K562 (cell line): ENCODE results near the gene ADORA3. TPM values are rescaled to one million over a fixed set of nuclear protein-coding genes. Genes with fewer than 3 reads are reported as not detected.

Experiments
- ATAC-seq: fragments of 200-7000 bp; cut with Tn5 transposase; 3 replicates; pipeline ENCODE4 v1.9.1; 2020; ENCODE audit warnings: moderate library complexity
- BruUV-seq: library from RNA; stranded (reverse); fragments of 400-500 nt; replicated peaks from 2 replicates; lab custom pipeline; 2021; lab: Mats Ljungman, UMichigan
- CTCF ChIA-PET: fragments of 300-600 bp; formaldehyde crosslinking; extraction: SDS; loops from one replicate; lab custom pipeline; 2021; ENCODE audit warnings: low intra/inter-chr PET ratio; lab: Yijun Ruan, JAX
- POLR2A ChIA-PET: fragments of 300-600, 350-650 bp; sonication (Branson Sonifier 250); formaldehyde crosslinking; extraction: SDS; loops from one replicate; lab custom pipeline; 2021; ENCODE audit warnings: antibody characterized with exemption, inconsistent platforms; lab: Yijun Ruan, JAX
- DNase-seq, 4 experiments: peaks; one replicate each; pipeline versions ENCODE4 v3.0.0 to v3.0.0-alpha.2; 2011 to 2018; ENCODE audit warnings: low spot score in 3 of 4, mixed read lengths in 3 of 4; ENCODE audit errors: extremely low read depth in 1 of 4
- FAIRE-seq: peaks from 2 replicates; lab custom pipeline; 2011; peaks lifted over from hg19 to GRCh38; lab: Jason Lieb, UNC
- H2AFZ ChIP-seq: 2 replicates; pipeline ENCODE4 v1.6.0; 2011; ENCODE audit warnings: low read depth, low read length, control low read depth, inconsistent platforms
- H3K27ac ChIP-seq: fragments of 200-600 bp; 3 replicates; pipeline ENCODE4 v1.8.0; 2011; ENCODE audit warnings: low read depth, mild to moderate bottlenecking, control low read depth, inconsistent platforms, low read length, moderate library complexity, mixed read lengths; ENCODE audit errors: extremely low read depth
- H3K27me3 ChIP-seq, 2 experiments: fragments of 300-600 bp in 1 of 2; 2 replicates in 1 of 2; 3 replicates in 1 of 2; pipeline versions ENCODE4 v1.6.0 to v1.8.0; 2011; ENCODE audit warnings: inconsistent platforms in 2 of 2, low read length in 2 of 2, mild to moderate bottlenecking in 1 of 2, mixed read lengths in 1 of 2, moderate library complexity in 1 of 2; ENCODE audit not compliant: control insufficient read depth in 2 of 2, insufficient read depth in 2 of 2
- H3K36me3 ChIP-seq: fragments of 300-600 bp; 3 replicates; pipeline ENCODE4 v1.8.0; 2011; ENCODE audit warnings: mild to moderate bottlenecking, low read length, inconsistent platforms; ENCODE audit not compliant: control insufficient read depth, insufficient read depth
- H3K4me1 ChIP-seq, 2 experiments: fragments of 200-600 bp in 1 of 2; replicated peaks in 1 of 2; 2 replicates in 1 of 2; 3 replicates in 1 of 2; pipeline versions ENCODE4 v1.5.1 to v1.8.0; 2011; ENCODE audit warnings: inconsistent platforms in 2 of 2, low read length in 2 of 2, mild to moderate bottlenecking in 1 of 2, mixed read lengths in 1 of 2, moderate library complexity in 1 of 2; ENCODE audit not compliant: control insufficient read depth in 2 of 2, insufficient read depth in 2 of 2
- H3K4me2 ChIP-seq: 2 replicates; pipeline ENCODE4 v1.6.1; 2011; ENCODE audit warnings: low read length, control low read depth, inconsistent platforms, mixed read lengths; ENCODE audit not compliant: insufficient read depth
- H3K4me3 ChIP-seq: fragments of 200-600 bp; sonication (generic), shearing (Covaris generic); 2 replicates; pipeline ENCODE4 v1.5.1; 2016; ENCODE audit warnings: control low read depth, inconsistent platforms
- H3K79me2 ChIP-seq: fragments of 200-600 bp; 3 replicates; pipeline ENCODE4 v1.8.0; 2011; ENCODE audit warnings: low read length, inconsistent platforms; ENCODE audit not compliant: control insufficient read depth, insufficient read depth
- H3K9ac ChIP-seq, 2 experiments: 2 replicates each; pipeline versions ENCODE4 v1.6.0 to v1.6.1; 2011; ENCODE audit warnings: low read depth in 2 of 2, low read length in 2 of 2, control low read depth in 1 of 2, inconsistent platforms in 1 of 2, mild to moderate bottlenecking in 1 of 2, mixed read lengths in 1 of 2; ENCODE audit not compliant: insufficient read depth in 1 of 2
- H3K9me1 ChIP-seq: one replicate; pipeline ENCODE4 v1.6.0; 2011; ENCODE audit warnings: inconsistent platforms, mild to moderate bottlenecking, low read length, moderate library complexity; ENCODE audit not compliant: control insufficient read depth, insufficient read depth
- H3K9me3 ChIP-seq: replicated peaks from 2 replicates; pipeline ENCODE4 v1.5.1; 2011; ENCODE audit warnings: low read depth, low read length, inconsistent platforms; ENCODE audit not compliant: control insufficient read depth, insufficient read depth
- H4K20me1 ChIP-seq: replicated peaks from 2 replicates; pipeline ENCODE4 v1.6.1; 2011; ENCODE audit warnings: low read length, inconsistent platforms, mixed read lengths; ENCODE audit not compliant: control insufficient read depth, insufficient read depth
- in situ Hi-C: fragments of 300-500 bp; cut with MboI; formaldehyde crosslinking; loops from 4 replicates; pipeline ENCODE4 v1.15.0; 2018; ENCODE audit warnings: inconsistent platforms, mixed read lengths
- intact Hi-C: fragments of 100-400 bp; cut with micrococcal nuclease; formaldehyde crosslinking; loops from 2 replicates; pipeline ENCODE4 v1.14.2; 2022
- polyA plus RNA-seq, 8 experiments: library from polyadenylated mRNA; depleted of rRNA in 4 of 8; stranded (reverse) in 5 of 8; unstranded in 3 of 8; fragments of >200 nt; fragmentation: Nextera tagmentation in 2 of 8; fragmentation: Illumina TruSeq in 1 of 8; extraction: Ambion mirVana in 2 of 8; extraction: Trizol in 1 of 8; gene quantifications; 2 replicates each; pipeline versions ENCODE4 v1.2.1 to v1.2.3, GENCODE V29; 2011 to 2014; ENCODE audit warnings: inconsistent platforms in 1 of 8, missing spikeins in 1 of 8
- total RNA-seq, 7 experiments: library from RNA; depleted of rRNA in 6 of 7; stranded (reverse); fragments of >200 nt in 6 of 7; fragmentation: Illumina TruSeq in 2 of 7; extraction: Trizol in 2 of 7; gene quantifications; 2 replicates each; pipeline versions ENCODE4 v1.2.1 to v1.2.3, GENCODE V29; 2011 to 2021; ENCODE audit warnings: low replicate concordance in 1 of 7
- TF ChIP-seq, protein P1 (sequence below): fragments of 200-800 bp; sonication (Bioruptor generic); IDR thresholded peaks from 2 replicates; pipeline ENCODE4 v1.6.1; 2016; ENCODE audit warnings: missing genetic modification characterization, missing compliant biosample characterization

ADORA3 gene
- total and polyA plus RNA-seq, 9 of the 15 experiments (the other 6 are each of a cell fraction or from before 2014, with no cell fraction given), result 0.09 to 0.35 (median 0.16) TPM; not detected in 3

DNA sequence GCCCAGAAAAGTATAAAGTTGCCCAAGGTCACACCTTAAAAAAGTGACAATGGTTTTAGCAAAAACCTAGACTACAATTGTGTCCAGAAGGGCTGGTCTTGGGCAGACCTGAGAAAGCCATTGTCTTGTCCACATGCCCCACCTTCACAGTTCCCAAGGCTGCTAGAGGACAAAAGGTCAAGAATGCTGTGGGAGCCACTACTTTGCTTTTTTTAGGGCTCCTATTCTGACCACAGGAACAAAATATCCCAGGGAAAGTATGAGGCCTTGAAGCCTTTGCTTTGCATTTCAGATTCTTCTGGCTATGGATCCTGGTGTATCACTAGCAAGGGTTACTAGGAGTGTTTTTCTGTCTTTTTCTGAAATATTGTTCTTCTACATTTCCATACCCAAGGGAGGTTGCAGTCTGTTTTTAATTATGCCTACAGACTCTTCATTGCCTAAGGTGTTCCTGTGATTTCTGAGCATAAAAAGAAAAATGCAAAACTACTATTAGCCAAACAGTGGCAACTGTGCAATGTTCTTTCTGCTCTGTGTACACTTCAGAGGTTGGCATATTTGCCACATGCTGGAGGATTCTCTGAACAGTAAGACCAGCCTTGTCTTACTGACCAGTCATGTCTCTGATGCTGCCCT, 18.9 kb downstream of the ADORA3 start:
- BruUV-seq, result no TSS peak
- no peak overlapping the region for H3K4me2 ChIP-seq
- DNase-seq, result no peak
- TF ChIP-seq, protein P1, sequence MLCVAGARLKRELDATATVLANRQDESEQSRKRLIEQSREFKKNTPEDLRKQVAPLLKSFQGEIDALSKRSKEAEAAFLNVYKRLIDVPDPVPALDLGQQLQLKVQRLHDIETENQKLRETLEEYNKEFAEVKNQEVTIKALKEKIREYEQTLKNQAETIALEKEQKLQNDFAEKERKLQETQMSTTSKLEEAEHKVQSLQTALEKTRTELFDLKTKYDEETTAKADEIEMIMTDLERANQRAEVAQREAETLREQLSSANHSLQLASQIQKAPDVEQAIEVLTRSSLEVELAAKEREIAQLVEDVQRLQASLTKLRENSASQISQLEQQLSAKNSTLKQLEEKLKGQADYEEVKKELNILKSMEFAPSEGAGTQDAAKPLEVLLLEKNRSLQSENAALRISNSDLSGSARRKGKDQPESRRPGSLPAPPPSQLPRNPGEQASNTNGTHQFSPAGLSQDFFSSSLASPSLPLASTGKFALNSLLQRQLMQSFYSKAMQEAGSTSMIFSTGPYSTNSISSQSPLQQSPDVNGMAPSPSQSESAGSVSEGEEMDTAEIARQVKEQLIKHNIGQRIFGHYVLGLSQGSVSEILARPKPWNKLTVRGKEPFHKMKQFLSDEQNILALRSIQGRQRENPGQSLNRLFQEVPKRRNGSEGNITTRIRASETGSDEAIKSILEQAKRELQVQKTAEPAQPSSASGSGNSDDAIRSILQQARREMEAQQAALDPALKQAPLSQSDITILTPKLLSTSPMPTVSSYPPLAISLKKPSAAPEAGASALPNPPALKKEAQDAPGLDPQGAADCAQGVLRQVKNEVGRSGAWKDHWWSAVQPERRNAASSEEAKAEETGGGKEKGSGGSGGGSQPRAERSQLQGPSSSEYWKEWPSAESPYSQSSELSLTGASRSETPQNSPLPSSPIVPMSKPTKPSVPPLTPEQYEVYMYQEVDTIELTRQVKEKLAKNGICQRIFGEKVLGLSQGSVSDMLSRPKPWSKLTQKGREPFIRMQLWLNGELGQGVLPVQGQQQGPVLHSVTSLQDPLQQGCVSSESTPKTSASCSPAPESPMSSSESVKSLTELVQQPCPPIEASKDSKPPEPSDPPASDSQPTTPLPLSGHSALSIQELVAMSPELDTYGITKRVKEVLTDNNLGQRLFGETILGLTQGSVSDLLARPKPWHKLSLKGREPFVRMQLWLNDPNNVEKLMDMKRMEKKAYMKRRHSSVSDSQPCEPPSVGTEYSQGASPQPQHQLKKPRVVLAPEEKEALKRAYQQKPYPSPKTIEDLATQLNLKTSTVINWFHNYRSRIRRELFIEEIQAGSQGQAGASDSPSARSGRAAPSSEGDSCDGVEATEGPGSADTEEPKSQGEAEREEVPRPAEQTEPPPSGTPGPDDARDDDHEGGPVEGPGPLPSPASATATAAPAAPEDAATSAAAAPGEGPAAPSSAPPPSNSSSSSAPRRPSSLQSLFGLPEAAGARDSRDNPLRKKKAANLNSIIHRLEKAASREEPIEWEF, result no peak
- peaks cover 10 to 26% of the 10 kb centered on the region in 2 experiments; a peak in 4 of 5 replicates for H3K27me3 ChIP-seq
- H3K9me1 ChIP-seq, result no peaks in the 10 kb centered on the region
- ChIA-PET CTCF (no interaction called here), POLR2A (interaction anchor here (0.7 kb wide), 1 partner anchor 11 kb away, joined by 3 read pairs; no protein-coding TSS in a partner anchor)
- H2AFZ ChIP-seq, result no peak overlapping the region
- H4K20me1 ChIP-seq, result no peaks in the 10 kb centered on the region
- intact Hi-C loops (loop anchor here (1.0 to 5.0 kb wide), 2 partner anchors 172 to 883 kb away; no protein-coding TSS in a partner anchor), in situ Hi-C loops (loop anchor here (5.0 to 25.0 kb wide), 2 partner anchors 273 to 853 kb away; partner anchors contain the start of gene DDX20)
- H3K9me3 ChIP-seq, result no peaks in the 10 kb centered on the region
- H3K27ac ChIP-seq, result no peak overlapping the region
- H3K4me3 ChIP-seq, result no peak overlapping the region
- H3K36me3 ChIP-seq, result no peaks in the 10 kb centered on the region
- H3K4me1 ChIP-seq, result no peaks in the 10 kb centered on the region; a peak in 1 of 5 replicates
- no peak for FAIRE-seq
- H3K9ac ChIP-seq, result no peak overlapping the region
- no peaks in the 10 kb centered on the region for H3K79me2 ChIP-seq
- no peak for ATAC-seq
